Hippocampal formation (tissue), 2 donors: ENCODE measurements around the gene FSTL4.

ENCODE experiments used
- DNase-seq, 2 donors: peaks; one replicate each; lab custom pipeline; 2025; lab: John Stamatoyannopoulos, UW

Gene FSTL4

DNA sequence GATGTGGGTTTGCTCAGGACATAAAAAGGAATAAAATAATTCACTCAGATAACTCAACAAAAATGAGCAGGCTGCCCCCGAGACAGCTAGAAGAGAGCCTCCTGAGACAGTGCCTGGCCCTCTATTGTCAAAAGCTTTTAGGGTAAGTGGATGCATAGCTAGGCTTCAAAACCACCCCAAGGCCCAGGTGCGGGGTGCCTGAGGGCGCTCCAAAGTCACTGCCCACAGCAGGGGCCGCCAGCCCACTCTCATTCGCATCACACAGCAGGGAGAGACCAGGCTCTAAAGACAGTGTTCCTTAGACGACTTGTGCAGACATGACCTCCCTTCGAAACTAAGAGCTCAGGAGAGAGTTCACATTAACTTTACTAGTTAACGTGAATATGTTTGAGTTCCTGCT is 271.5 kb downstream of the FSTL4 start:
- no peak for DNase-seq

- DNase-seq, result no peak
Measured at GRCh38 chr5:133340002-133340755, 272.2 kb downstream of the FSTL4 start.

- no peak for DNase-seq
Measured at GRCh38 chr5:133338504-133339355, 273.6 kb downstream of the FSTL4 start.

DNA sequence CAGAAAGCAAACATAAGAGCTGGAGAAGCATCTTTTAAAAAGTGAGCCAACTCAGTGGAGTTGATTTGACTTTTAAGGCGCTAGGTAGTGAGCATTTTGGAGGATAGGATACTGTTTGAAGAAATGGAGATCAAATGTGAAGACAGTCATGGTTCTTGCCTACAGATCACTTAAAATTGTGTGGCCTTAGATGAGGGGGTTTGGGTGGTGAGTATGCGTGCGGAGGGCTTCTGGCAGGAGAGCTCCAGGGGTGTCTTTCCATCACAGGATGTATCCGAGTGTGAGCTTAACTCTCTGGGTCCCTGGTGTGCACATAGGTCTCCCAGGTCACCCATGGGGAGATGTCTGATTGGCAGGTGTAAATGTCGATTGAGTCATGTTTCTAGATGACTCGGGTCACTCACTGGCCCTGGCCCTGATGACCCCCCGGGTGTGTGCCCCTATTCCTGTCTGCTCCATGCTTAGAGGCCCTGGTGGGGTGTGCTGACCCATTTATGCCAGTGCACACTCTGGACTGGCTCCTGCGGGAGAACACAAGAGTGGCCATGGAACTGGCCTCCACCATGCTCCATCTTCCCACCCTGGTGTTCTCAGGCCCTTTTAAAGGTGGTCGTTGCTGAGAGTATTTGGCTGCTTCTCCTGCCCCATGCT is 274.4 kb downstream of the FSTL4 start:
- DNase-seq, result no peak

DNA sequence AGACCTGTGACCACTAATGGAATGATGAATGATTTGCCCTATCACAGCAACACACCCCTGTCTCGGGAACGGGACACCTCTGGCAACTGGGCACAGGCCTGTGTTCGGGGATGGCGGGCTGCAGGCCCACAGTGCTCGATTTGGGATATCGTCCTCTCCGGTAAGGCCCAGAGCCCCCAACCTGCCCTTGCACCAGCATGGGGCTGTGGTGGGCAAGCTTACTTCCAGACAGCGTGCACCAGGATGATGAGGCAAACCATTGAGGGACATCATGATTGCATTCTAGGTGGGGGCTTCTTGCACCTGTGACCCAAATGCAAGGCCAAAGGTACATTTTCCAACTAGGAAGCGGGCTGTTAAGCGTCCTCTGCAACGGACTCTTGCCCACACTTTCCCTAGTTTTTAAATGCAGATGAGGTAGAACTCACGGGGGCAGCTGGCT is 275.4 kb downstream of the FSTL4 start:
- no peak for DNase-seq

GRCh38 chr5:133336121-133336968 is 276.0 kb downstream of the FSTL4 start:
- no peak for DNase-seq

DNA sequence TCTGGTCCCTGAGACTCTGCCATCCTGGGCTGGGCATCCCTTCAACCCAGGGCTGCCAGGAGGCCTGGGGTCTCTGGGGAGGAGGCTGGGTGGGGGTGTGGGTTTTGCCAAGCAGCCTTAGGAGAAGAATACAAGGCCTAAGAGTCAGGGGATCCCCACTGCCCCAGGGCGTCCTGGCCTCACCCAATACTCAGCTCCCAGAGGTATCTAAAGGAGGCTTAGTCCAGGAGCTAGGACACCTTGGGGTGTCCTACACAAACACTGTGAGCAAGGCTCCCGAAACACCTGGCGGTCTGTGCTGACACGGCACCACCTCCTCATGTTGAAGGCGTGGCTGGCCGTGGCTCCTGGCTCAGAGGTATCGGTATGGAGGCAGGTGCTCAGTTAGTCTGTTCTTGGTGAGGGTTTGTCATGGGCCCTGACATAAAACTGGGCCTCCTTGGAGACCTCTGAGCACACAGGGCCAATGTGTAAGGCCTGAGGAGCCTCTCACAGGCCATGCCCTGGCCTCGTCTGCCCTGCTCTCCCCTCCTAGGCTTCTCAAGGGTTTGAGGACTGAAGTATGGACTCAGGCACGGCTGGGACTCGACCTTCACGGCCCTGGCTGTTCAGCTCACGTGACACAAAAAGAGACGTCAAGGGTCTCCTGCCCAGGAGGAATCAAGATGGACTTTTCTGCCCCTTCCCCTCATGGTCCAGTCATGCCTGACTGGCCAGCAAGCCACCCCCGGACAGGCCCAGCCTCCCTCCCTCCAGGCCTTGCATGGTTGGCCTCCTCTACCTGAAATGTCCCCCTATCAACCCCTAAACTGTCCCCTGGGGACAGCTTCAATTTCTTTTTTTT is 277.3 kb downstream of the FSTL4 start:
- DNase-seq, result no peak

GRCh38 chr5:133333326-133334150 is 278.8 kb downstream of the FSTL4 start:
- DNase-seq, result no peak

- DNase-seq, result no peak
Measured at GRCh38 chr5:133332439-133333024, 279.8 kb downstream of the FSTL4 start.

DNA sequence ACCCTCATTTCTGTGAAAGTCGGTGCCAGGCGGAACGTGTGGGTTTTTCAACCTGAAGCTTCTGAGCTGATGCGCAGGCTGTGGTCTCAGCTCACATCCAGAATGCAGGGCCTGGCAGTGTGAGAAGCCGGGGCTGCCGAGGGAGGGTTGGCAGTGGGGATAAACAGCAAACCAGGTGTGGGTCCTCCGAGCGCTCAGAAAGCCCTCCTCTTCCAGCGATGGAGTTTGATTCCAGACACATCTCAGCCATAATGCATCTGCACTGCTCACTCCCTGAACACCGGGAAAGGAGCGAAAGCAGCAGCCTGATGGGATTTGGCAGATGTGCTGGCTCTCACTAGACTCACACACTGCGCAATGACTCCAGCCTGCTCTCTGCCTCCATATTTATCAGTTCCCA is 280.4 kb downstream of the FSTL4 start:
- no peak for DNase-seq

GRCh38 chr5:133330956-133331355 is 281.4 kb downstream of the FSTL4 start:
- DNase-seq, result no peak

GRCh38 chr5:133328800-133329199 is 283.5 kb downstream of the FSTL4 start:
- DNase-seq, result no peak

DNA sequence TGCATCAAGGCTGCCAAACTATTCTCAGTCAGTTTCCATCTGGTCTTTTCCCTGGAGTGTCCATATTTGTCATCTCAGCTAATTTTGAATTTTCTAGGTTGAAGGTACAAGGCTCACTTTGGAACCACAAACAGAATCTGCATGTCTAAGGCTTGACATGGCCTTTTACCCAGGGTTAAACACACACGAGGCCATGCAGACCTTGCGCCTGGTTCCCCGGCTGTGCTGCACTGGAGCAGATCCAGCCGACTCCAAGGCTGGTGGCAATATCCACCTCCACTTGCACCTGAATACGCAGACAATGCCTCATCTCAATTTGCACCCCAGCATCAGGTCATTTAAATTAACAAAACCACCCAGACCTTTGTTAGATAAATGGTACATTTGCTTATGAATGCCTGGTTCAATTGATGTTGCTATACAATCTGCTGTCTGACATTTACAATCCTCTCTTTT is 284.4 kb downstream of the FSTL4 start:
- DNase-seq, result no peak

DNA sequence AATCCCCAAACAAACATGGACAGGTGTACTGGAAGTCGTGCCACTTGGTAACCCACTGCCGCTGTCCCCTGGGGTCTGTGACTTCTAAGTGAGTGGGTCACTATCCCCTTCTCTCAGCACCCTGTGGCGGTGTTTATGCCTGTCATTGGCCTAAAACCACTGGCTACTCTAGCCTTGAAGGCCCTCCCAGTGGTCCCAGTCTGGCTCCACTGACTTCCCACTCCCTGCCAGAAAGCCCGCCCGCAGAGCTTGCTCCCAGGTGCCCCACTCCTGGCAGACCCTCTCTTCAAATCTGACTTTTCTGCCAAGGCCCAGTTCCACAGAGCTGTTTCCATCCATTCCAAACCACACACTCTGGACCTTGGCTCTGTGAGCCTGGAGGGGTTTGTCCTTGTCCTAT is 286.0 kb downstream of the FSTL4 start:
- DNase-seq, result no peak

DNA sequence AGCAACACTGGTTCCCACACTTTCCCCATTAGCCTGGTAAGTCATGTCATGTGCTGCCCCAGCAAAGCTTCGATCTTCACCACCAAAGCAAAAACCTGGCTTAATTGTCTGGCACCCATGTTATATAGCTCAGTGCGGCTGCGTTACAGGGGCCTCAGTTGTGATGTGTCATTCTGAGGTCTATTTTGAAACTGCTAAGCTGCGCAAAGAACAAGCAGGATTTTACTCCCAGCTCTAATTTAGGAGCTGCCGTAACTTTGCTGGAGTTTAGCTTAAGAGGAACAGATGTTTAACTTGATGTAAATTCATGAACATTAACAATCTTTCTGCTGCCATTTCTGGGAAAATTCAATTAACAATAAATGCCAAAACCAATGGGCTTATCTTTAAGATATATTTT is 286.5 kb downstream of the FSTL4 start:
- DNase-seq, result no peak

- DNase-seq, result no peak
Measured at GRCh38 chr5:133324926-133325325, 287.4 kb downstream of the FSTL4 start.

DNA sequence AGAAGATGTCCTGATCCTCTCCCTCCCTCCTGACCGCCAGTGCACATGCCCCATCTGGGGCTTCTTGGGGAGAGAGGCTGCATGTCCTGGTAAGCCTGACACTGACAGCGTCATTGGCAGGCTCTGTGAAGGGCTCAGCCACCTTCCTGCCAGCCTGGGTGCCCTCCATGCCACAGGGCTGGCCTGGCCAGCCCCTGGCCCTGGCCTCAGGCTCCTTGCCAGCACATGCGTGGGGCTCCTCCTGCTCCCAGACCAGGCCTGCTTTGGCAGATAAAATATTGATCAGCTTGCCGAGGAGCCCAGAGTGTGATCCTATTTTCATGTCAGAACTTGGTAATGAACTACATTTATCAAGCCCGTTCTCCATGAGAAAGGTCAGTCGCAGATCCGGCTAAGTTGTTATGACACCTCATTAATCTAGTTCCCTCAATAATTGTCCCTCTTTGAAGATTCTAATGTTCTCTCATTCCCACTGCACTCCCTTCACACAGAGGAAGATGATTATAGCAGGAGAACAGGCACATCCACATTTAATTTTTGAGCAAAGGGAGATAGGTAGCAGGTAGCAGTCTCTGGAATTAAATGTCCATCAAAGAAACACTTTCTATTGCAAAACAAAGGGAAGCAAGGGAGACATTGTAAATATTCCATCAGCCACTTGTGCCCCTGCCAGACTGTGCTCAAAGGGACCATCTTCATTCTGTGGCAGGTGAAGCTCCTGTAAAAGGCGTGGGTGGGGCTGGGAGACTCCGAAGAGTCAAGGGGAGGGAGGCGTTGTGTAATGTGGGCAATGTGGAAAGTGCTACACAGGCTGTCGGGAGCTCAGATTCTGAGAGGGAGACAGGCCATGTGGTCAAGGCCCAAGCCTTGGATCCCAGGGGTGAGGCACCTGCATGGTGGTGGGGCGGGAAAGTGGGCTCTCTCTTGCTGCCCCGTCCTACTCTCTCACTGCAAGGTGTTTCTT is 288.6 kb downstream of the FSTL4 start:
- no peak for DNase-seq

- no peak for DNase-seq
Measured at GRCh38 chr5:133322743-133323142, 289.6 kb downstream of the FSTL4 start.
